H1 (cell line): ENCODE data around the gene RNF43. TPM values are rescaled to one million over a fixed set of nuclear protein-coding genes. Genes with fewer than 3 reads are reported as not detected.

Experiments
- KDM1A ChIP-seq: fragments of 200-600, 300-600 bp; sonication (generic); IDR thresholded peaks from 2 replicates; pipeline ENCODE4 v1.7.1; 2016; ENCODE audit warnings: mild to moderate bottlenecking, low read length, borderline replicate concordance
- polyA plus RNA-seq, 7 experiments: library from polyadenylated mRNA; depleted of rRNA in 3 of 7; stranded (reverse) in 5 of 7; unstranded in 2 of 7; fragments of >200 nt in 5 of 7; fragments of 200-250 nt in 2 of 7; gene quantifications; 1 replicate in 5 of 7; 2 replicates in 1 of 7; 4 replicates in 1 of 7; pipeline versions ENCODE4 v1.2.1 to v1.2.3, GENCODE V29; 2011 to 2013; ENCODE audit warnings: missing spikeins in 2 of 7, mixed read lengths in 2 of 7
- total RNA-seq: library from RNA; stranded (reverse); fragmentation: NEBNext Ultra II Directional; extraction: Animal tissue kit (Norgen Biotek cat#: 25700); gene quantifications from 2 replicates; pipeline ENCODE4 v1.2.1, GENCODE V29; 2021

Gene RNF43
- total and polyA plus RNA-seq, 2 of the 8 experiments (the other 6 are each of a cell fraction or from before 2014, with no cell fraction given): 0.89 to 1.5 TPM

GRCh38 chr17:58417300-58418092 lies at the start of gene RNF43 (continued):
- TF ChIP-seq KDM1A: no peak
